ENCODE data around the gene WDR74.
"Not testable (repeated sequence)": the region's sequence is repeated elsewhere in the genome, so short reads cannot be mapped to it uniquely, and the experiment has no call there.

GRCh38 chr11:62859281-62859703 is 19.9 kb upstream of the WDR74 start:
- not testable (repeated sequence) for TF ChIP-seq POLR2A (IDR thresholded peaks at IDR 0.05; ENCODE audit: low read depth); POLR2AphosphoS5 (IDR thresholded peaks at IDR 0.05)
- TF ChIP-seq, protein P1, sequence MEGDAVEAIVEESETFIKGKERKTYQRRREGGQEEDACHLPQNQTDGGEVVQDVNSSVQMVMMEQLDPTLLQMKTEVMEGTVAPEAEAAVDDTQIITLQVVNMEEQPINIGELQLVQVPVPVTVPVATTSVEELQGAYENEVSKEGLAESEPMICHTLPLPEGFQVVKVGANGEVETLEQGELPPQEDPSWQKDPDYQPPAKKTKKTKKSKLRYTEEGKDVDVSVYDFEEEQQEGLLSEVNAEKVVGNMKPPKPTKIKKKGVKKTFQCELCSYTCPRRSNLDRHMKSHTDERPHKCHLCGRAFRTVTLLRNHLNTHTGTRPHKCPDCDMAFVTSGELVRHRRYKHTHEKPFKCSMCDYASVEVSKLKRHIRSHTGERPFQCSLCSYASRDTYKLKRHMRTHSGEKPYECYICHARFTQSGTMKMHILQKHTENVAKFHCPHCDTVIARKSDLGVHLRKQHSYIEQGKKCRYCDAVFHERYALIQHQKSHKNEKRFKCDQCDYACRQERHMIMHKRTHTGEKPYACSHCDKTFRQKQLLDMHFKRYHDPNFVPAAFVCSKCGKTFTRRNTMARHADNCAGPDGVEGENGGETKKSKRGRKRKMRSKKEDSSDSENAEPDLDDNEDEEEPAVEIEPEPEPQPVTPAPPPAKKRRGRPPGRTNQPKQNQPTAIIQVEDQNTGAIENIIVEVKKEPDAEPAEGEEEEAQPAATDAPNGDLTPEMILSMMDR (IDR thresholded peaks at IDR 0.05), result not testable (repeated sequence)
